HL-60 (cell line): ENCODE results near the gene SDC4.

Experiments
- GABPA ChIP-seq: IDR thresholded peaks from 2 replicates; pipeline ENCODE4 v1.6.1; 2012; ENCODE audit warnings: low read depth
- POLR2AphosphoS5 ChIP-seq: IDR thresholded peaks from 2 replicates; pipeline ENCODE4 v1.6.1; 2012; ENCODE audit warnings: low read depth
- TF ChIP-seq, protein P1 (sequence below): IDR thresholded peaks from one replicate; pipeline ENCODE4 v1.5.1; 2011; ENCODE audit warnings: low read length, control low read depth, inconsistent platforms; ENCODE audit not compliant: insufficient read depth
- TF ChIP-seq, protein P2 (sequence below): IDR thresholded peaks from 2 replicates; pipeline ENCODE4 v1.6.1; 2012; ENCODE audit warnings: low read depth; ENCODE audit not compliant: insufficient replicate concordance

DNA sequence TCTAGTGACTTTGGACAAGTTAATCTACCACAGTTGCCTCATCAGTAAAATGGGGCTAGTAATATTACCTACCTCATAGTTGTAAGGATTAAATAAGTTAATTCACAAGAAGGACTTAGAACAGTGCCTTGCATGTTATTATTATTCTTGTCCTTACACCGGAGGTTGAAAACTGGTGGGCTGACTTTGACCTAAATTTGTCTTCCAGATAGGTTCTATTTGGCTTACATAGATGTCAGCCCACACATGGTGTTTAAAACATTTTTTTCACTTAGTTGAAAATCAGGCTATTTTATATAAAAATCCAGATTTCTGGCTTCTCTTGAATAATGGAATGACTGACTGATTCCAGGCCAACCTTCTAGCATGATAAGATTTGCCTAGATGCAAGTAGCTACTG is 18.0 kb upstream of the SDC4 start:
- TF ChIP-seq, protein P1, sequence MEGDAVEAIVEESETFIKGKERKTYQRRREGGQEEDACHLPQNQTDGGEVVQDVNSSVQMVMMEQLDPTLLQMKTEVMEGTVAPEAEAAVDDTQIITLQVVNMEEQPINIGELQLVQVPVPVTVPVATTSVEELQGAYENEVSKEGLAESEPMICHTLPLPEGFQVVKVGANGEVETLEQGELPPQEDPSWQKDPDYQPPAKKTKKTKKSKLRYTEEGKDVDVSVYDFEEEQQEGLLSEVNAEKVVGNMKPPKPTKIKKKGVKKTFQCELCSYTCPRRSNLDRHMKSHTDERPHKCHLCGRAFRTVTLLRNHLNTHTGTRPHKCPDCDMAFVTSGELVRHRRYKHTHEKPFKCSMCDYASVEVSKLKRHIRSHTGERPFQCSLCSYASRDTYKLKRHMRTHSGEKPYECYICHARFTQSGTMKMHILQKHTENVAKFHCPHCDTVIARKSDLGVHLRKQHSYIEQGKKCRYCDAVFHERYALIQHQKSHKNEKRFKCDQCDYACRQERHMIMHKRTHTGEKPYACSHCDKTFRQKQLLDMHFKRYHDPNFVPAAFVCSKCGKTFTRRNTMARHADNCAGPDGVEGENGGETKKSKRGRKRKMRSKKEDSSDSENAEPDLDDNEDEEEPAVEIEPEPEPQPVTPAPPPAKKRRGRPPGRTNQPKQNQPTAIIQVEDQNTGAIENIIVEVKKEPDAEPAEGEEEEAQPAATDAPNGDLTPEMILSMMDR, result no peak
- no peak for TF ChIP-seq POLR2AphosphoS5
- TF ChIP-seq, protein P2, sequence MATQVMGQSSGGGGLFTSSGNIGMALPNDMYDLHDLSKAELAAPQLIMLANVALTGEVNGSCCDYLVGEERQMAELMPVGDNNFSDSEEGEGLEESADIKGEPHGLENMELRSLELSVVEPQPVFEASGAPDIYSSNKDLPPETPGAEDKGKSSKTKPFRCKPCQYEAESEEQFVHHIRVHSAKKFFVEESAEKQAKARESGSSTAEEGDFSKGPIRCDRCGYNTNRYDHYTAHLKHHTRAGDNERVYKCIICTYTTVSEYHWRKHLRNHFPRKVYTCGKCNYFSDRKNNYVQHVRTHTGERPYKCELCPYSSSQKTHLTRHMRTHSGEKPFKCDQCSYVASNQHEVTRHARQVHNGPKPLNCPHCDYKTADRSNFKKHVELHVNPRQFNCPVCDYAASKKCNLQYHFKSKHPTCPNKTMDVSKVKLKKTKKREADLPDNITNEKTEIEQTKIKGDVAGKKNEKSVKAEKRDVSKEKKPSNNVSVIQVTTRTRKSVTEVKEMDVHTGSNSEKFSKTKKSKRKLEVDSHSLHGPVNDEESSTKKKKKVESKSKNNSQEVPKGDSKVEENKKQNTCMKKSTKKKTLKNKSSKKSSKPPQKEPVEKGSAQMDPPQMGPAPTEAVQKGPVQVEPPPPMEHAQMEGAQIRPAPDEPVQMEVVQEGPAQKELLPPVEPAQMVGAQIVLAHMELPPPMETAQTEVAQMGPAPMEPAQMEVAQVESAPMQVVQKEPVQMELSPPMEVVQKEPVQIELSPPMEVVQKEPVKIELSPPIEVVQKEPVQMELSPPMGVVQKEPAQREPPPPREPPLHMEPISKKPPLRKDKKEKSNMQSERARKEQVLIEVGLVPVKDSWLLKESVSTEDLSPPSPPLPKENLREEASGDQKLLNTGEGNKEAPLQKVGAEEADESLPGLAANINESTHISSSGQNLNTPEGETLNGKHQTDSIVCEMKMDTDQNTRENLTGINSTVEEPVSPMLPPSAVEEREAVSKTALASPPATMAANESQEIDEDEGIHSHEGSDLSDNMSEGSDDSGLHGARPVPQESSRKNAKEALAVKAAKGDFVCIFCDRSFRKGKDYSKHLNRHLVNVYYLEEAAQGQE, result no peak
- TF ChIP-seq GABPA, result no peak
